HCT116 (cell line): ENCODE results near the gene SIGMAR1.

Experiments
- EZH2 ChIP-seq: fragments of 200-600 bp; sonication (generic); IDR thresholded peaks from 2 replicates; pipeline ENCODE4 v1.6.1; 2017; ENCODE audit warnings: antibody characterized with exemption, mixed run types
- JUND ChIP-seq: IDR thresholded peaks from 2 replicates; pipeline ENCODE4 v1.6.1; 2012
- POLR2A ChIP-seq: IDR thresholded peaks from 2 replicates; pipeline ENCODE4 v1.7.0; 2011; ENCODE audit warnings: borderline replicate concordance; ENCODE audit not compliant: insufficient read depth, insufficient read length; ENCODE audit errors: extremely low read depth
- POLR2AphosphoS5 ChIP-seq: IDR thresholded peaks from 2 replicates; pipeline ENCODE4 v1.6.1; 2011; ENCODE audit warnings: mild to moderate bottlenecking, low read depth, low read length, moderate library complexity
- RAD21 ChIP-seq: IDR thresholded peaks from 2 replicates; pipeline ENCODE4 v1.6.1; 2012; ENCODE audit warnings: low read depth, mild to moderate bottlenecking
- SIN3A ChIP-seq: IDR thresholded peaks from 2 replicates; pipeline ENCODE4 v1.6.1; 2012; ENCODE audit warnings: low read depth
- TCF7L2 ChIP-seq: IDR thresholded peaks from 2 replicates; pipeline ENCODE4 v1.7.0; 2011; ENCODE audit warnings: borderline replicate concordance, inconsistent platforms; ENCODE audit not compliant: insufficient read depth, insufficient read length; ENCODE audit errors: extremely low read depth
- YY1 ChIP-seq: IDR thresholded peaks from 2 replicates; pipeline ENCODE4 v1.6.1; 2011; ENCODE audit warnings: low read length, low read depth, moderate library complexity, mild to moderate bottlenecking; ENCODE audit not compliant: insufficient replicate concordance; ENCODE audit errors: extremely low read depth
- TF ChIP-seq, protein P1 (sequence below), 3 experiments: fragments of 200-600 bp in 1 of 3; sonication (generic) in 1 of 3; IDR thresholded peaks in 2 of 3; conservative IDR thresholded peaks in 1 of 3; 2 replicates each; pipeline ENCODE4 v1.5.1; 2012 to 2017; ENCODE audit warnings: low read depth in 2 of 3, low read length in 2 of 3, antibody characterized with exemption in 1 of 3, borderline replicate concordance in 1 of 3, control low read depth in 1 of 3, mild to moderate bottlenecking in 1 of 3, mixed read lengths in 1 of 3, mixed run types in 1 of 3, moderate library complexity in 1 of 3; ENCODE audit not compliant: insufficient read depth in 1 of 3
- TF ChIP-seq, protein P2 (sequence below): IDR thresholded peaks from 2 replicates; pipeline ENCODE4 v1.6.1; 2012

DNA sequence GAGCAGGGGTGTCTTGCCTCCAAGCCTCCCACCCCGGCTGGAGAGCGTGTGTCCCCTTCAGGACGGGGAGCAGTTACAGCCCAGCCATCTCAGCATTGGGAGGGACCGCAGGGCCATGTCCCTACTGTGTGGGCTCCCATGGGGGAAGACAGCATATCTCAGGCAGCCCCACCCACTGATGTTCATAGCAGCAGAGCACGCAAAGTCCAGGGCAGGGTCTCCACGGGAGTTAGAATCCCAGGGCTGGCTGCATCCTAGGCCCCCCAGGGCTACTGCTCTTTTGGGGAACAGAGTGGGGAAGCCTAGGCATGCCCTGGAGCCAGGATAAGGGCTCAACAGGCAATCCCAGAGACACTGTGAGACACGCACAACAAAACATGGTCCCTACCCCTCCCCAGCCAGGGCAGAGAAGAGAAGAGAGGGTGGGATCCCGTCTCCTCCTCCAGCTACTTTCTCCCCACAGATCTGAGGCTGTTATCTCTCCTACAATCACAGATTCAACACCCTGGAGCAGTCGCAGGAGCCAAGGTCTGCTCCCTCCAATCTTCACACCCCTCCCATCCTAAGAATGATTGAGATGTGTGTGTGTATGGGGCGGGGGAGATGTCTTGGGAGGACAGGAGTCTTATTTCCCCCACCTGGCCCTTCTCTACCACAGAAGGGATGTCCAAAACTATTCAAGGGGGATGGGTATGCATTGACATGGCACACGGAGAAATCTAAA lies 51.5 kb downstream of the SIGMAR1 start:
- TF ChIP-seq YY1 (no peak), SIN3A (no peak), POLR2A (no peak), RAD21 (no peak), POLR2AphosphoS5 (no peak), TCF7L2 (no peak), EZH2 (no peak), JUND (no peak)
- TF ChIP-seq, protein P1, sequence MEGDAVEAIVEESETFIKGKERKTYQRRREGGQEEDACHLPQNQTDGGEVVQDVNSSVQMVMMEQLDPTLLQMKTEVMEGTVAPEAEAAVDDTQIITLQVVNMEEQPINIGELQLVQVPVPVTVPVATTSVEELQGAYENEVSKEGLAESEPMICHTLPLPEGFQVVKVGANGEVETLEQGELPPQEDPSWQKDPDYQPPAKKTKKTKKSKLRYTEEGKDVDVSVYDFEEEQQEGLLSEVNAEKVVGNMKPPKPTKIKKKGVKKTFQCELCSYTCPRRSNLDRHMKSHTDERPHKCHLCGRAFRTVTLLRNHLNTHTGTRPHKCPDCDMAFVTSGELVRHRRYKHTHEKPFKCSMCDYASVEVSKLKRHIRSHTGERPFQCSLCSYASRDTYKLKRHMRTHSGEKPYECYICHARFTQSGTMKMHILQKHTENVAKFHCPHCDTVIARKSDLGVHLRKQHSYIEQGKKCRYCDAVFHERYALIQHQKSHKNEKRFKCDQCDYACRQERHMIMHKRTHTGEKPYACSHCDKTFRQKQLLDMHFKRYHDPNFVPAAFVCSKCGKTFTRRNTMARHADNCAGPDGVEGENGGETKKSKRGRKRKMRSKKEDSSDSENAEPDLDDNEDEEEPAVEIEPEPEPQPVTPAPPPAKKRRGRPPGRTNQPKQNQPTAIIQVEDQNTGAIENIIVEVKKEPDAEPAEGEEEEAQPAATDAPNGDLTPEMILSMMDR (IDR thresholded peaks at IDR 0.05 in 2 of 3, conservative IDR thresholded peaks at IDR 0.05 in 1 of 3; ENCODE audit: borderline replicate concordance in 1 of 3, insufficient read depth in 1 of 3, low read depth in 2 of 3, low read length in 2 of 3) = no peak
- TF ChIP-seq, protein P2, sequence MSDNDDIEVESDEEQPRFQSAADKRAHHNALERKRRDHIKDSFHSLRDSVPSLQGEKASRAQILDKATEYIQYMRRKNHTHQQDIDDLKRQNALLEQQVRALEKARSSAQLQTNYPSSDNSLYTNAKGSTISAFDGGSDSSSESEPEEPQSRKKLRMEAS = no peak
